ENCODE results near the gene IRS2. TPM values are rescaled to one million over a fixed set of nuclear protein-coding genes. Genes with fewer than 3 reads are reported as not detected.

Gene IRS2
- total RNA-seq, 6 experiments from 2014 or later, result 8.8 to 26.0 (median 17.5) TPM

DNA sequence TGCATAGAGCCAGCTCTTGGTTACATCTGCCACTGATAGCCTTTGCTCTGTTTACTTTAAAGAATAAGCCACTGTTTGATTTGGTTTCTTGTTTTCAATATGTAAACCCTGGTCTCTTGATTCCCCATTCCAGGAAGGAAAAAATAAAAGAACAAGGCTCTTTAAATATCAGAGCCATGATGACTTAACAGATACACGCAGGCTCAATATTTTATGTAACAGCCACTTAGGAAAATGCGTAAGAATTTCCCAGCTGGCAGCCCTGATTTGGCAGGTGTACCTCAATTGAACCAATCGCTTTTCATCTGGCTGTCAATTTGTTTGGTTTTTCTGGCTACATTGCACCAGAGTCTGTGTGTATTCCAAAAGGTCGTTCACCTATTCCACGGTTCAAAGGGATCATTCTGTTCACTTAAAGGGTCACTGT, 65.6 kb downstream of the IRS2 start:
- DNase-seq (peak in 1 of 3 donors; percentile 82), ATAC-seq (peak; percentile 61 to 81 (median 72))
- Histone ChIP-seq H3K27ac (peak overlapping the region; percentile 30 to 90 (median 86)), H3K4me3 (no peak overlapping the region), H3K36me3 (no peaks in the 10 kb centered on the region), H3K27me3 (no peaks in the 10 kb centered on the region), H3K9me3 (no peaks in the 10 kb centered on the region), H3K4me1 (peaks cover 0 to 62% (median 20%) of the 10 kb centered on the region in 4 donors)
- 19% methylated on average over 5 of the region's 5 CpGs for WGBS (ENCODE audit: insufficient coverage, low coverage, low lambda C conversion rate, missing lambda C conversion rate)
- intact Hi-C loops (cut with DNase I), result no loop called here
- TF ChIP-seq, protein P1, sequence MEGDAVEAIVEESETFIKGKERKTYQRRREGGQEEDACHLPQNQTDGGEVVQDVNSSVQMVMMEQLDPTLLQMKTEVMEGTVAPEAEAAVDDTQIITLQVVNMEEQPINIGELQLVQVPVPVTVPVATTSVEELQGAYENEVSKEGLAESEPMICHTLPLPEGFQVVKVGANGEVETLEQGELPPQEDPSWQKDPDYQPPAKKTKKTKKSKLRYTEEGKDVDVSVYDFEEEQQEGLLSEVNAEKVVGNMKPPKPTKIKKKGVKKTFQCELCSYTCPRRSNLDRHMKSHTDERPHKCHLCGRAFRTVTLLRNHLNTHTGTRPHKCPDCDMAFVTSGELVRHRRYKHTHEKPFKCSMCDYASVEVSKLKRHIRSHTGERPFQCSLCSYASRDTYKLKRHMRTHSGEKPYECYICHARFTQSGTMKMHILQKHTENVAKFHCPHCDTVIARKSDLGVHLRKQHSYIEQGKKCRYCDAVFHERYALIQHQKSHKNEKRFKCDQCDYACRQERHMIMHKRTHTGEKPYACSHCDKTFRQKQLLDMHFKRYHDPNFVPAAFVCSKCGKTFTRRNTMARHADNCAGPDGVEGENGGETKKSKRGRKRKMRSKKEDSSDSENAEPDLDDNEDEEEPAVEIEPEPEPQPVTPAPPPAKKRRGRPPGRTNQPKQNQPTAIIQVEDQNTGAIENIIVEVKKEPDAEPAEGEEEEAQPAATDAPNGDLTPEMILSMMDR (IDR thresholded peaks at IDR 0.05), result no peak
- TF ChIP-seq POLR2A (IDR thresholded peaks at IDR 0.05), result peak; percentile 24

DNA sequence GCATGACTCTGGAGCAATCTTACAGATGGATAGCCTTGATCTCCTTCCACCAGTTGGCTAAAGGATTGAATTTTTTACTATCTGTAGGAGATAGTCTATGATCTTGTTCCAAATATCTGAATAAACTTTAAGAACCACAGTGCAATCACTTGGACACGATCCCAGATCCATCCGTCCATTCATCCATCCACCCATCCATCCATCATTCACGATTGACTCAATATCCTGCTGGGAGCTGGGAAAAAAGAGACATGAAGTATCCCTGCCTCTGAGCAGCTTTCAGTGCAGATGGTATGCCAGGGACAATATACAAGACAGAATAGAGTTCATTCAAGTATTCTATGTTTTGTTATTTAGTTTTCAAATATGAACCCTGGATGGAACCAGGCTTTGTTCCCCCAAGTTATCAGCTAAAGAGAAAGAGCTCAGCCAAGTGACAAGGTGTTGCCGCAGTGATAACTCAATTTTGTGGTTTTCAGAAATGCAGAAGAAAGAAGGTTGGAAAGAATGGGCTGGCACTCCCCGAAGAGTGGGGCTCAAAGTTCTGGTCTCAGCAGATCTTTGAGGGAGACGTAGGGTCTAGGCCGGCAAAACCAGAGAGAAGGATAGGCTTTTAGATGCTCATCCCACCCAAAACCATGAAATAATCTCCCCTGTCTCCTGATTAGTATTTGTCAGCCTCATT, 66.3 kb downstream of the IRS2 start:
- DNase-seq, result peak in 1 of 3 donors; percentile 46
- intact Hi-C loops (cut with DNase I), result loop anchor here in 1 of 2 donors (5.0 kb wide), 1 partner anchor 67 kb away; the partner anchor contains the start of gene IRS2
- no peak for TF ChIP-seq POLR2A (IDR thresholded peaks at IDR 0.05)
- TF ChIP-seq, protein P1 (IDR thresholded peaks at IDR 0.05), result no peak
- WGBS (ENCODE audit: insufficient coverage, low coverage, low lambda C conversion rate, missing lambda C conversion rate), result 17% methylated on average over 7 of the region's 7 CpGs
- Histone ChIP-seq H3K4me3 (no peak overlapping the region), H3K27ac (peak overlapping the region; percentile 30 to 90 (median 86)), H3K36me3 (no peaks in the 10 kb centered on the region), H3K27me3 (no peaks in the 10 kb centered on the region), H3K4me1 (peaks cover 0 to 64% (median 20%) of the 10 kb centered on the region in 4 donors), H3K9me3 (no peaks in the 10 kb centered on the region)
- ATAC-seq, result peak; percentile 1 to 42 (median 16)

DNA sequence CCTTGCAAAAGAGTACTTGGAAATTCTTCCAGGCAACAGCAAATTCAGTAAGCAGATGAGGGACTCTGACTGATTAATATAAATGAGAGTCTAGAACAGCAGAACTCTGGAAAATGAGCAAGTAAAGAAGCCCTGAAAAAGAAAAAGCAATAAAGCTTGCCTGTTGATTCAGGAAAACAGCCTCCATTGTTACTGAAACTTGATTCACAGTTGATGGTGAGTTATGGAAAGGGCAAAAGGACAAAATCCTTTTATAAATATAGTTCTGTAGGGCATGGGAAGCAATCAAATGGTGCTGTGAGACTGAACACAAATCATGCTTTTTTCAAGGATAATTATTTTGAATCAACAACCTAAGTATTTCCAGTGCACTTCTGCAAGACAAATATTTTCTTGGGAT, 67.7 kb downstream of the IRS2 start:
- Histone ChIP-seq H3K36me3 (no peaks in the 10 kb centered on the region), H3K9me3 (no peaks in the 10 kb centered on the region), H3K4me1 (peaks cover 0 to 57% (median 15%) of the 10 kb centered on the region in 4 donors), H3K4me3 (no peak overlapping the region), H3K27me3 (no peaks in the 10 kb centered on the region), H3K27ac (peak overlapping the region in 2 of 3 donors; percentile 86 to 90)
- intact Hi-C loops (cut with DNase I), result loop anchor here in 1 of 2 donors (5.0 kb wide), 1 partner anchor 69 kb away; the partner anchor contains the start of gene IRS2
- TF ChIP-seq, protein P1 (IDR thresholded peaks at IDR 0.05), result no peak
- TF ChIP-seq POLR2A (IDR thresholded peaks at IDR 0.05), result no peak
- no peak for DNase-seq
- no peak for ATAC-seq

DNA sequence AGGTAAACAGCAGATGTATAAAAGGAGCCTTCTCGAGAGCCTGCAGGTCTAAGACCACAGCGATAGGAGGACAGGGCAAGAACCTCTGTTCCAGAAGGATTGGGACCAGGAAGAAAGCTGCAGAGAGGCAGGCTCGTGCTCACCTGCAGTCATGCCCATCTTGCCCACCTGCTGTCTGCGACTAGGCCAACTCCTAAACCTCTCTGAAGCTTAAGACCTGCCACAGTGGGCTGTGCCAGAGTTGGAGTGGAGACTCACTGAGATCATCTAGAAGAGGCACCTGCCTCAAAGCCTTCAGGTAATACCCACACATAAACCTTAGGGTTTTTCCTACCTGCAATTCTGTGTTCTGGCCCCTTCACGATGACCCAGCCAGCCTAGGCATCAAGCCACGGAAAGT, 68.7 kb downstream of the IRS2 start:
- TF ChIP-seq POLR2A (IDR thresholded peaks at IDR 0.05), result no peak
- TF ChIP-seq, protein P1 (IDR thresholded peaks at IDR 0.05), result no peak
- Histone ChIP-seq H3K27me3 (no peaks in the 10 kb centered on the region), H3K27ac (no peak overlapping the region), H3K4me3 (no peak overlapping the region), H3K4me1 (peaks cover 0 to 52% (median 14%) of the 10 kb centered on the region in 4 donors), H3K9me3 (no peaks in the 10 kb centered on the region), H3K36me3 (no peaks in the 10 kb centered on the region)
- WGBS (ENCODE audit: insufficient coverage, low coverage, low lambda C conversion rate, missing lambda C conversion rate), result 92% methylated on average over 2 of the region's 6 CpGs
- intact Hi-C loops (cut with DNase I), result loop anchor here in 1 of 2 donors (5.0 kb wide), 1 partner anchor 70 kb away; the partner anchor contains the start of gene IRS2
- no peak for DNase-seq
- no peak for ATAC-seq
